ENCODE results near the gene HSD17B13. TPM values are rescaled to one million over a fixed set of nuclear protein-coding genes. Genes with fewer than 3 reads are reported as not detected.

The HSD17B13 gene
- polyA plus RNA-seq, 1 experiment: not detected

- TF ChIP-seq, protein P1, sequence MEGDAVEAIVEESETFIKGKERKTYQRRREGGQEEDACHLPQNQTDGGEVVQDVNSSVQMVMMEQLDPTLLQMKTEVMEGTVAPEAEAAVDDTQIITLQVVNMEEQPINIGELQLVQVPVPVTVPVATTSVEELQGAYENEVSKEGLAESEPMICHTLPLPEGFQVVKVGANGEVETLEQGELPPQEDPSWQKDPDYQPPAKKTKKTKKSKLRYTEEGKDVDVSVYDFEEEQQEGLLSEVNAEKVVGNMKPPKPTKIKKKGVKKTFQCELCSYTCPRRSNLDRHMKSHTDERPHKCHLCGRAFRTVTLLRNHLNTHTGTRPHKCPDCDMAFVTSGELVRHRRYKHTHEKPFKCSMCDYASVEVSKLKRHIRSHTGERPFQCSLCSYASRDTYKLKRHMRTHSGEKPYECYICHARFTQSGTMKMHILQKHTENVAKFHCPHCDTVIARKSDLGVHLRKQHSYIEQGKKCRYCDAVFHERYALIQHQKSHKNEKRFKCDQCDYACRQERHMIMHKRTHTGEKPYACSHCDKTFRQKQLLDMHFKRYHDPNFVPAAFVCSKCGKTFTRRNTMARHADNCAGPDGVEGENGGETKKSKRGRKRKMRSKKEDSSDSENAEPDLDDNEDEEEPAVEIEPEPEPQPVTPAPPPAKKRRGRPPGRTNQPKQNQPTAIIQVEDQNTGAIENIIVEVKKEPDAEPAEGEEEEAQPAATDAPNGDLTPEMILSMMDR (IDR thresholded peaks at IDR 0.05; ENCODE audit: insufficient read depth, low read depth, low read length): no peak
- no peak overlapping the region for H3K4me3 ChIP-seq (ENCODE audit: low read depth, low read length)
- CTCF ChIA-PET: no interaction called here
- POLR2A ChIA-PET: no interaction called here
- no peaks in the 10 kb centered on the region for H3K36me3 ChIP-seq (ENCODE audit: control insufficient read depth, insufficient read depth, low read length)
- no peak for DNase-seq (ENCODE audit: low read depth)
- H3K27me3 ChIP-seq (ENCODE audit: control insufficient read depth, insufficient read depth, low read length): peaks cover 1% of the 10 kb centered on the region; the same call in 1 of the 2 replicates
These were observed 55.7 kb downstream of the HSD17B13 start for GRCh38 chr4:87266986-87267385.

DNA sequence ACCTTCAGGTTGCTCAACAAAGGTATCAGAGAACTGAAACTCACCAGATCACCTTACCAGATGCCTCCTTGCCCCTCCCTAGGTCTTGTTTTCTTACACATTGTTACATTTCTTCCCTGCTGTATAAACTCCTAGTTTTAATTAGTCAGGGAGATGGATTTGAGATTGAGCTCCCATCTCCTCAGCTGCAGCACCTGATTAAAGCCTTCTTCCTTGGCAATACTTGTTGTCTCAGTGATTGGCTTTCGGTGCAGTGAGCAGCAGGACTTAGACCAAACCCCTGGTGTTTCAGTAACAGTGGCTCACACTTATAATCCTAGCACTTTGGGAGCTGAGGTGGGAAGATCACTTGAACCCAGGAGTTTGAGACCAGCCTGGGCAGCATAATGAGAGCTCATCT lies 59.8 kb downstream of the HSD17B13 start:
- no peaks in the 10 kb centered on the region; the same call in 1 of the 2 replicates for H3K27me3 ChIP-seq (ENCODE audit: control insufficient read depth, insufficient read depth, low read length)
- no peak for DNase-seq (ENCODE audit: low read depth)
- POLR2A ChIA-PET: no interaction called here
- H3K36me3 ChIP-seq (ENCODE audit: control insufficient read depth, insufficient read depth, low read length): no peaks in the 10 kb centered on the region
- H3K4me3 ChIP-seq (ENCODE audit: low read depth, low read length): no peak overlapping the region
- TF ChIP-seq, protein P1 (IDR thresholded peaks at IDR 0.05; ENCODE audit: insufficient read depth, low read depth, low read length): no peak
- CTCF ChIA-PET: interaction anchor here (0.6 kb wide), 1 partner anchor 999 kb away, joined by 3 read pairs; no protein-coding TSS in a partner anchor

DNA sequence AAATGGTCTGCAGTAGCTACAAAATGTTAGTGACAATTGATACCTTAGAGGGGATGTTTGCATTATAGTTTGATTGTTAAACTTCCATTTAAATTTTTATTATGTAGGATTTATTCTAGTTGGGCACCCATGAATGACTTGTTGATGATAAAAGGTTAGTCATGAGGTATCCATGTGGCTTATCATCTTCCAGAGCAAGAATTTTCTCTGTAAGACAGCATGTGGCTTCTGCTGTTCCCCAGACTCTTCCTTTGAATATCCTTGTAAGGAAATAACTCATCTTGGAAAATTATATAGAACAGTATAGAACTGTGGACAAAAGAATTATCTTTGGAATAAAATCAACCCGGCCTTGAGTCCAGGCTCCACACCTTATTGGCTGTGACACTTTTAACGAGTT lies 62.2 kb downstream of the HSD17B13 start:
- H3K4me3 ChIP-seq (ENCODE audit: low read depth, low read length): no peak overlapping the region
- no peaks in the 10 kb centered on the region for H3K36me3 ChIP-seq (ENCODE audit: control insufficient read depth, insufficient read depth, low read length)
- ChIA-PET CTCF (no interaction called here), POLR2A (no interaction called here)
- no peaks in the 10 kb centered on the region for H3K27me3 ChIP-seq (ENCODE audit: control insufficient read depth, insufficient read depth, low read length)
- no peak for DNase-seq (ENCODE audit: low read depth)
- TF ChIP-seq, protein P1 (IDR thresholded peaks at IDR 0.05; ENCODE audit: insufficient read depth, low read depth, low read length): no peak

DNA sequence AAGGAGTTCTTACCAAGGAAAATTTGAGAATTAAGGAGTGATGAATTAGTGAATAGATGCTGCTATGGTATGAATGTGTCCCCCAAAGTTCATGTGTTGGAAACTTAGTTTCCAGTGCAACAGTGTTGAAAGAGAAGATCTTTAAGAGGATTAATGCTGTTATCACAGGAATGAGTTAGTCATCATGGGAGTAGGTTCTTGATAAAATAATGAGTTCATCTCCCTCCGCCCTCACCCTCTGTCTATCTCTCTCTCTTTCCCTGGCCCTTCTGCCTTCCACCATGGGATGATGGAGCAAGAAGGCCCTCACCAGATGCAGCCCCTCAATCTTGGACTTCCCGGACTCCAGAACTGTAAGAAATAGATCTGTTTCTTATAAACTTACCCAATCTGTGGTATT lies 64.0 kb downstream of the HSD17B13 start:
- no peak overlapping the region for H3K4me3 ChIP-seq (ENCODE audit: low read depth, low read length)
- DNase-seq (ENCODE audit: low read depth): no peak
- ChIA-PET CTCF (no interaction called here), POLR2A (no interaction called here)
- no peaks in the 10 kb centered on the region for H3K27me3 ChIP-seq (ENCODE audit: control insufficient read depth, insufficient read depth, low read length)
- TF ChIP-seq, protein P1 (IDR thresholded peaks at IDR 0.05; ENCODE audit: insufficient read depth, low read depth, low read length): no peak
- no peaks in the 10 kb centered on the region for H3K36me3 ChIP-seq (ENCODE audit: control insufficient read depth, insufficient read depth, low read length)

DNA sequence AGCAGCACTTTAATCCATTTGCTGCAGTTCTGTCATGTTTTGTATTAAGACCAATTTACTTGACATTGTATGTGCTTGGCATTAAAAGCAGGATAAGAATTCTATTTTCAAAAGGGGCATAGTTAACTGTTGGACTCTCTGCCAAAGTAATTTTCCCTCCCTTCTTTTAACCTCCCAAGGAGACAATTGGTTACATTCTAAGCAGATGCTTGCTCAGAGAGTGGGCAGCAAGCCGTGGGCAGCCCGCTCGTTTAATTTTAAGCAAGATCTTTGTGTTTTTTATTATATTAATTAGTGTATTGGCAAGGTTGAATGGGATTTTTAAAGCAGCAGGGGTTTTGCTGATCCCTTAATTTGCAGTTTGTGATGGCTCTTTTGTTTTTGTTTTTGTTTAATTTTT lies 65.2 kb downstream of the HSD17B13 start:
- CTCF ChIA-PET: no interaction called here
- no peaks in the 10 kb centered on the region for H3K27me3 ChIP-seq (ENCODE audit: control insufficient read depth, insufficient read depth, low read length)
- no peak overlapping the region for H3K4me3 ChIP-seq (ENCODE audit: low read depth, low read length)
- no peaks in the 10 kb centered on the region for H3K36me3 ChIP-seq (ENCODE audit: control insufficient read depth, insufficient read depth, low read length)
- DNase-seq (ENCODE audit: low read depth): no peak
- TF ChIP-seq, protein P1 (IDR thresholded peaks at IDR 0.05; ENCODE audit: insufficient read depth, low read depth, low read length): no peak
- POLR2A ChIA-PET: no interaction called here
